ENCODE measurements around the gene HBM.
"Not testable (repeated sequence)": the region's sequence is repeated elsewhere in the genome, so short reads cannot be mapped to it uniquely, and the experiment has no call there.

The HBM gene

DNA sequence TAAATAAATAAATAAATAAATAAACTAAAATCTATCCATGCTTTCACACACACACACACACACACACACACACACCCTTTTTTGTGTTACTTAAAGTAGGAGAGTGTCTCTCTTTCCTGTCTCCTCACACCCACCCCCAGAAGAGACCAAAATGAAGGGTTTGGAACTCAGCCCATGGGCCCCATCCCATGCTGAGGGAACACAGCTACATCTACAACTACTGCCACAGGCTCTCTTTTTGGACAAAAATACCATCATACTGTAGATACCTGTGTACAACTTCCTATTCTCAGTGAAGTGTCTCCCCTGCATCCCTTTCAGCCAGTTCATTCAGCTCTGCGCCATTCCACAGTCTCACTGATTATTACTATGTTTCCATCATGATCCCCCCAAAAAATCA is 5.0 kb downstream of the HBM start:
- DNase-seq, result no peak

GRCh38 chr16:172374-172941 is 6.7 kb downstream of the HBM start, which contains the start of gene HBA2:
Gene HBA2, plus strand, starts transcription at chr16:172876. Its CDS starts 37 bp downstream, at chr16:172913.
- not testable (repeated sequence) for DNase-seq

- not testable (repeated sequence) for DNase-seq
These were observed 7.6 kb downstream of the HBM start for GRCh38 chr16:173211-173854.

GRCh38 chr16:173928-174769 is 8.4 kb downstream of the HBM start:
- not testable (repeated sequence) for DNase-seq

- DNase-seq, result no peak
These were observed 9.5 kb downstream of the HBM start for GRCh38 chr16:175011-175949.

DNA sequence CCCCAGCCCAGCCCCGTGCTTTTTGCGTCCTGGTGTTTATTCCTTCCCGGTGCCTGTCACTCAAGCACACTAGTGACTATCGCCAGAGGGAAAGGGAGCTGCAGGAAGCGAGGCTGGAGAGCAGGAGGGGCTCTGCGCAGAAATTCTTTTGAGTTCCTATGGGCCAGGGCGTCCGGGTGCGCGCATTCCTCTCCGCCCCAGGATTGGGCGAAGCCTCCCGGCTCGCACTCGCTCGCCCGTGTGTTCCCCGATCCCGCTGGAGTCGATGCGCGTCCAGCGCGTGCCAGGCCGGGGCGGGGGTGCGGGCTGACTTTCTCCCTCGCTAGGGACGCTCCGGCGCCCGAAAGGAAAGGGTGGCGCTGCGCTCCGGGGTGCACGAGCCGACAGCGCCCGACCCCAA is 10.2 kb downstream of the HBM start:
- DNase-seq, result not testable (repeated sequence)

DNA sequence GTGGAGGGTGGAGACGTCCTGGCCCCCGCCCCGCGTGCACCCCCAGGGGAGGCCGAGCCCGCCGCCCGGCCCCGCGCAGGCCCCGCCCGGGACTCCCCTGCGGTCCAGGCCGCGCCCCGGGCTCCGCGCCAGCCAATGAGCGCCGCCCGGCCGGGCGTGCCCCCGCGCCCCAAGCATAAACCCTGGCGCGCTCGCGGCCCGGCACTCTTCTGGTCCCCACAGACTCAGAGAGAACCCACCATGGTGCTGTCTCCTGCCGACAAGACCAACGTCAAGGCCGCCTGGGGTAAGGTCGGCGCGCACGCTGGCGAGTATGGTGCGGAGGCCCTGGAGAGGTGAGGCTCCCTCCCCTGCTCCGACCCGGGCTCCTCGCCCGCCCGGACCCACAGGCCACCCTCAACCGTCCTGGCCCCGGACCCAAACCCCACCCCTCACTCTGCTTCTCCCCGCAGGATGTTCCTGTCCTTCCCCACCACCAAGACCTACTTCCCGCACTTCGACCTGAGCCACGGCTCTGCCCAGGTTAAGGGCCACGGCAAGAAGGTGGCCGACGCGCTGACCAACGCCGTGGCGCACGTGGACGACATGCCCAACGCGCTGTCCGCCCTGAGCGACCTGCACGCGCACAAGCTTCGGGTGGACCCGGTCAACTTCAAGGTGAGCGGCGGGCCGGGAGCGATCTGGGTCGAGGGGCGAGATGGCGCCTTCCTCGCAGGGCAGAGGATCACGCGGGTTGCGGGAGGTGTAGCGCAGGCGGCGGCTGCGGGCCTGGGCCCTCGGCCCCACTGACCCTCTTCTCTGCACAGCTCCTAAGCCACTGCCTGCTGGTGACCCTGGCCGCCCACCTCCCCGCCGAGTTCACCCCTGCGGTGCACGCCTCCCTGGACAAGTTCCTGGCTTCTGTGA is 11.0 kb downstream of the HBM start, which contains the start of gene HBA1:
Gene HBA1, plus strand, starts transcription at position 204 of the 906 bp plus-strand sequence. Its CDS starts 37 bp downstream, at position 241.
- not testable (repeated sequence) for DNase-seq

- no peak for DNase-seq
These were observed 11.6 kb downstream of the HBM start for GRCh38 chr16:177394-177822.

GRCh38 chr16:177981-178667 is 12.3 kb downstream of the HBM start:
- no peak for DNase-seq

- DNase-seq, result no peak
These were observed 12.9 kb downstream of the HBM start for GRCh38 chr16:178668-179015.

DNA sequence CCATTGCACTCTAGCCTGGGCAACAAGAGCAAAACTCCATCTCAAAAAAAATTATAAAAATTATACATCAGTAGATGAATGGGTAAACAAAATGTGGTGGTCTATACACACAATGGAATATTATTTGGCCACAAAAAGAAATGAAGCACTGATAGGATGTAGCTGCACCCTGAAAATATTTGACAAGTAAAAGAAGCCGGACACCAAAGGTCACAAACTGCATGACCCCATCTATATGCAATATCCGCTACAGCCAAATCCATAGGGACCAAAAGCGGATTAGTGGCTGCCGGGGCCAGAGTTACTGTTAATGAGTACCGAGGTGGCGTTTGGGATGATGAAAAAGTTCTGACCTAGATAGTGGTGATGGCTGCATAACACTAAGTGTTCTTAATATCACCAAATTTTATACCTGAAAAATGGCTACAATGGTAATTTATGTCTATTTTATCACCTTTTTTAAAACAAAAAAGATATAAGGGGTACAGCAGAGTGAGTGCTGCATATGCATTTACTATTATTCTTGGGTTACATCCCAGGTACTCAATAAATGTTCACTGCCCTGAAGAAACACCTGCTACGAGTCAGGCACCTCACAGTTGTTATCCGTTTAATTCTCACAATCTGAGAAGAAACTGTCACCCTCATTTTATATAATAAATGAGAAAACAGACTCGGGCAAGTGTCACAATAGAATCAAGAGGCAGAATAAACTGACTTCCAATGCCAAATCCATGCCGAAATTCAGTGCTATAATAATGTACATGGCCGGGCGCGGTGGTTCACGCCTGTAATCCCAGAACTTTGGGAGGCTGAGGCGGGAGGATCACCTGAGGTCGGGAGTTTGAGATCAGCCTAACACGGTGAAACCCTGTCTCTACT is 13.7 kb downstream of the HBM start:
- no peak for DNase-seq

GRCh38 chr16:180101-180675 is 14.4 kb downstream of the HBM start, which contains the start of gene HBQ1:
Gene HBQ1, plus strand, starts transcription at chr16:180459. Its CDS starts 28 bp downstream, at chr16:180487.
- peak; percentile 73 for DNase-seq

GRCh38 chr16:180681-181564 is 15.1 kb downstream of the HBM start:
- DNase-seq, result peak; percentile 94

GRCh38 chr16:181565-182021 is 15.8 kb downstream of the HBM start:
- DNase-seq, result no peak

- no peak for DNase-seq
These were observed 17.2 kb downstream of the HBM start for GRCh38 chr16:183005-183404.

DNA sequence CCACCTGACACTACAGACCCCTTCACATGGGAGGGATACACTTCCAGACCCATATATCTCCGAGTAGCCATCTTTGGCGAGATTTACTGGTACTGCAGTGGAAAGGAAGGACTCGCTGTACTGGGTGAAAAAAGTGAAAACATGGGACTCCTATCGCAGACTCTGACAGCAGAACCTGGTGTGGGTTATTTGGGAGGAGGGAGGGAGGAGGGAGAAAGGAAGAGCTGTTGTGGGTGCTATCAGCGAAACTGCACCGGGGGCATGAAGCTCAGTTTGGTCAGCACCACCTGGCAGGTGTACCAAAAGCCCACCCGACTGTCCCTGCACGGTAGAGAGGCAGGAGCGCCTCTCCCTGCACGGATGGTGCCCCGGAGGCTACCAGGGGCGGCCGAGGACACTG is 19.4 kb downstream of the HBM start:
- DNase-seq, result no peak

DNA sequence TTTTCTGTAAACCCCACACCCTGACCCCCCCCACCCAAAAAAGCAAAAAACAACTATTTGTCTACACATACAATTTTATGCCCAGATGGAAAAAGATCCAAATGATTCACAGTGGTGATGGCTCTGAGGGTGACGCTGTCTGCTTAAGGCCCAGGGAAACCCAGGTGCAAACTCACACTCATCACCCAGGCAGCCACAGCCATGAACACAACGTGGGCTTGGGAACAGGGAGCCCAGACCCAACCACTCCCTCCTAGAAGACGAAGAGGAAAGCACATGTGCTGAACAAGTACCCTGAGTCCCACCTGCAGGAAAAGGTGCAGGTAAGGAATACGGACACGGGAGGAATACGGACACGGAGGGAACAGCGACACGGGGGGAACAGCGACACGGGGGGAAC is 19.9 kb downstream of the HBM start:
- DNase-seq, result no peak

- no peak for DNase-seq
These were observed 21.6 kb downstream of the HBM start for GRCh38 chr16:187330-187729.

Data from activated effector memory CD4-positive, alpha-beta T cell treated with anti-CD3 and anti-CD28 coated beads, Interleukin-2, amount 50 U/mL, for 16 hours (primary cell).